Activated CD8-positive, alpha-beta T cell treated with anti-CD3 and anti-CD28 coated beads for 36 hours (primary cell): ENCODE results near the gene GNS. TPM values are rescaled to one million over a fixed set of nuclear protein-coding genes. Genes with fewer than 3 reads are reported as not detected.

Experiments used
- ATAC-seq: fragments of 200-7000 bp; cut with Tn5 transposase; one replicate; pipeline ENCODE4 v1.10.0; 2021; ENCODE audit warnings: mild to moderate bottlenecking, moderate library complexity
- CTCF ChIA-PET: fragments of 350-600 bp; sonication (Branson Sonifier 250); formaldehyde crosslinking; loops from one replicate; lab custom pipeline; 2021; ENCODE audit warnings: antibody characterized with exemption; lab: Charles Lee
- POLR2A ChIA-PET: fragments of 350-600 bp; sonication (Branson Sonifier 250); formaldehyde crosslinking; loops from one replicate; lab custom pipeline; 2021; ENCODE audit warnings: antibody characterized with exemption; lab: Charles Lee
- DNase-seq: peaks from one replicate; pipeline ENCODE4 v3.0.0-alpha.2; 2020
- H3K27ac Mint-ChIP-seq: one replicate; pipeline ENCODE4 v1.8.0; 2021; ENCODE audit warnings: mild to moderate bottlenecking, mixed read lengths
- H3K27me3 Mint-ChIP-seq: one replicate; pipeline ENCODE4 v1.8.0; 2021; ENCODE audit warnings: mixed read lengths
- H3K36me3 Mint-ChIP-seq: one replicate; pipeline ENCODE4 v1.8.0; 2021; ENCODE audit warnings: low read depth, mixed read lengths
- H3K4me1 Mint-ChIP-seq: one replicate; pipeline ENCODE4 v1.8.0; 2021; ENCODE audit warnings: low read depth, mixed read lengths
- H3K4me3 Mint-ChIP-seq: one replicate; pipeline ENCODE4 v1.8.0; 2021; ENCODE audit warnings: mild to moderate bottlenecking, moderate library complexity, mixed read lengths
- H3K9me3 Mint-ChIP-seq: one replicate; pipeline ENCODE4 v1.8.0; 2021; ENCODE audit warnings: mixed read lengths
- intact Hi-C: fragments of 100-400 bp; cut with micrococcal nuclease; formaldehyde crosslinking; loops from one replicate; pipeline ENCODE4 v1.10.0; 2022
- total RNA-seq, 2 experiments: library from RNA; stranded (reverse); gene quantifications; one replicate each; pipeline ENCODE4 v1.2.3, GENCODE V29; 2021
- TF ChIP-seq, protein P1 (sequence below): fragments of 200-600 bp; IDR thresholded peaks from one replicate; pipeline ENCODE4 v1.8.0; 2022; ENCODE audit warnings: antibody characterized with exemption, mild to moderate bottlenecking

Gene GNS
- total RNA-seq, 2 experiments from 2014 or later: 16.4 to 19.2 TPM

DNA sequence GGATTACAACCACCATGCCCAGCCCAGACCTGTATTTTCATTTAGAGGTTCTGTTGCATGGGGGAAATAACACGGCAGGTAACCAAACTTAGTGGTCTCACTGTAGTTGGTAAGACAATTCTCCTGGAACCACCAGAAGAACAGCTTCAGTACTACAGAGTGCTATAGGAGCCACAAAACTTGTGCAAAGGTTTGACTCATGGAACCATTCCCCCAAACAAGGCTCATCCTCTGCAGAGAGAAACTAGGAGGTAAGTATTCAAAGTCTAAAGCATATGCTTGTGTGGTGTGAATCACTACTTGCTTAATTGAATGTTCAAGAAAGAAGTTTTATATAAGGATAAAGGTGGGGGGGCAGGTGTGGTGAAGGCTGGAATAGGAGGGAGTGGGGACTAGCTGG, 58.7 kb downstream of the GNS start:
- DNase-seq (no peak), ATAC-seq (peak; percentile 70)
- TF ChIP-seq, protein P1, sequence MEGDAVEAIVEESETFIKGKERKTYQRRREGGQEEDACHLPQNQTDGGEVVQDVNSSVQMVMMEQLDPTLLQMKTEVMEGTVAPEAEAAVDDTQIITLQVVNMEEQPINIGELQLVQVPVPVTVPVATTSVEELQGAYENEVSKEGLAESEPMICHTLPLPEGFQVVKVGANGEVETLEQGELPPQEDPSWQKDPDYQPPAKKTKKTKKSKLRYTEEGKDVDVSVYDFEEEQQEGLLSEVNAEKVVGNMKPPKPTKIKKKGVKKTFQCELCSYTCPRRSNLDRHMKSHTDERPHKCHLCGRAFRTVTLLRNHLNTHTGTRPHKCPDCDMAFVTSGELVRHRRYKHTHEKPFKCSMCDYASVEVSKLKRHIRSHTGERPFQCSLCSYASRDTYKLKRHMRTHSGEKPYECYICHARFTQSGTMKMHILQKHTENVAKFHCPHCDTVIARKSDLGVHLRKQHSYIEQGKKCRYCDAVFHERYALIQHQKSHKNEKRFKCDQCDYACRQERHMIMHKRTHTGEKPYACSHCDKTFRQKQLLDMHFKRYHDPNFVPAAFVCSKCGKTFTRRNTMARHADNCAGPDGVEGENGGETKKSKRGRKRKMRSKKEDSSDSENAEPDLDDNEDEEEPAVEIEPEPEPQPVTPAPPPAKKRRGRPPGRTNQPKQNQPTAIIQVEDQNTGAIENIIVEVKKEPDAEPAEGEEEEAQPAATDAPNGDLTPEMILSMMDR: no peak
- peaks cover 20% of the 10 kb centered on the region for H3K36me3 Mint-ChIP-seq
- intact Hi-C loops: no loop called here
- H3K9me3 Mint-ChIP-seq: no peaks in the 10 kb centered on the region
- H3K4me1 Mint-ChIP-seq: peaks cover 53% of the 10 kb centered on the region
- ChIA-PET CTCF (interaction anchor here (1.1 to 2.9 kb wide), 4 partner anchors 9 to 151 kb away, joined by 4 to 22 read pairs (median 7); no protein-coding TSS in a partner anchor), POLR2A (interaction anchor here (0.8 to 1.2 kb wide), 4 partner anchors 9 to 151 kb away, joined by 3 to 4 read pairs (median 4); no protein-coding TSS in a partner anchor)
- no peaks in the 10 kb centered on the region for H3K27me3 Mint-ChIP-seq
- H3K27ac Mint-ChIP-seq: peak overlapping the region; percentile 77
- H3K4me3 Mint-ChIP-seq: peak overlapping the region; percentile 0

DNA sequence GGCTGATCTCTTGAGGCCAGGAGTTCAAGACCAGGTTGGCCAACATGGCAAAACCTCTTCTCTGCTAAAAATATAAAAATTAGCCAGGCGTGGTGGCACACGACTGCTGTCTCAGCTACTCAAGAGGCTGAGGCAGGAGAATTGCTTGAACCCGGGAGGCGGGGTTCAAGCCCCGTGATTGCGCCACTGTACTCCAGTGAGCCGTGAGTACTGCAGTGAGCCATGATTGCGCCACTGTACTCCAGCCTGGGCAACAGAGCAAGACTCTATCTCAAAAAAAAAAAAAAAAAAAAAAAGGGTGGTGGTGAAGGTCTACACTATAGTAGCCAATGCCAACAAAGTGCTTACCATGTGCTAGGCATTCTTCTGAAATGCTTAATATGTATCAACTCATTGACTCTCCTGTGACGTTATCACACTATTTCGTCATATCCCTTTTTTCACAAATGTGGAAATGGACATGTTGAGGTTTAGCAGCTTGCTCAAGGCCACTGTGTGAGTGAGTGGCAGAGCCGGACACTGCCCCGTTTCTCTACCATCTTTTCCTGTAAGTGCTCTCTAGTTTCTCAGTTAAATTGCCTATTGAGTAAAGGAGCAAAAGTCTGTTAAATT, 59.6 kb downstream of the GNS start:
- H3K4me3 Mint-ChIP-seq: no peak overlapping the region
- intact Hi-C loops: no loop called here
- DNase-seq: no peak
- CTCF ChIA-PET: interaction anchor here (1.4 to 2.9 kb wide), 3 partner anchors 10 to 151 kb away, joined by 3 to 22 read pairs (median 4); no protein-coding TSS in a partner anchor
- no peaks in the 10 kb centered on the region for H3K27me3 Mint-ChIP-seq
- H3K9me3 Mint-ChIP-seq: no peaks in the 10 kb centered on the region
- POLR2A ChIA-PET: interaction anchor here (0.8 kb wide), 1 partner anchor 134 kb away, joined by 4 read pairs; no protein-coding TSS in a partner anchor
- peaks cover 62% of the 10 kb centered on the region for H3K4me1 Mint-ChIP-seq
- peaks cover 25% of the 10 kb centered on the region for H3K36me3 Mint-ChIP-seq
- H3K27ac Mint-ChIP-seq: peak overlapping the region; percentile 77
- no peak for ATAC-seq
- TF ChIP-seq, protein P1: no peak

- no peak for DNase-seq
- ChIA-PET CTCF (interaction anchor here (0.7 to 11.9 kb wide), 13 partner anchors 7 to 147 kb away, joined by 3 to 141 read pairs (median 7); no protein-coding TSS in a partner anchor), POLR2A (interaction anchor here (1.1 kb wide), 1 partner anchor 87 kb away, joined by 3 read pairs; no protein-coding TSS in a partner anchor)
- TF ChIP-seq, protein P1: no peak
- peaks cover 44% of the 10 kb centered on the region for H3K36me3 Mint-ChIP-seq
- H3K4me1 Mint-ChIP-seq: peaks cover 80% of the 10 kb centered on the region
- H3K27ac Mint-ChIP-seq: peak overlapping the region; percentile 50
- no peak overlapping the region for H3K4me3 Mint-ChIP-seq
- no peak for ATAC-seq
- intact Hi-C loops: no loop called here
- H3K9me3 Mint-ChIP-seq: no peaks in the 10 kb centered on the region
- H3K27me3 Mint-ChIP-seq: no peaks in the 10 kb centered on the region
Observed at GRCh38 chr12:64696080-64696741, 63.0 kb downstream of the GNS start.

DNA sequence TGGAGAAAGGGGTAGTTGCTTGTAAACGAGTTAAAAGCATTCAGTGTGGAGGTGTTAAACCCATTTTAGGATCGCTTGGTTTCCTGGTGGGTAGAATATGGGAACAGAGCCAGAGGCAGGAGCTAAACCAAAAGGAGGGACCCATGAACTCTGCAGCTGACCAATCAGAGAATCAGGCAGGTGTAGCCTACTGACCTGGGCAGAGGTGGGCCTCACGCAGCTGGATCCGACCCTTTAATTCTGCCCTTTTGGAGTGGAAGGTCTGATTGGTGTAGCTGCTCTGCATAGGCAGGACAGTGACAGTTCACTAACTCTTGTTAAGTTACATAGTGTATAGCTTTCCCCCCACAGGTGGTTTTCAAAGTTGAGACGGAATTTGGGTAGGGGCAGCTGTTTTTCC, 63.7 kb downstream of the GNS start:
- no peak for ATAC-seq
- H3K27me3 Mint-ChIP-seq: no peaks in the 10 kb centered on the region
- no peak for DNase-seq
- TF ChIP-seq, protein P1: no peak
- no peak overlapping the region for H3K4me3 Mint-ChIP-seq
- peaks cover 40% of the 10 kb centered on the region for H3K36me3 Mint-ChIP-seq
- peak overlapping the region; percentile 55 for H3K27ac Mint-ChIP-seq
- ChIA-PET POLR2A (interaction anchor here (0.6 kb wide), 1 partner anchor 281 kb away, joined by 3 read pairs; no protein-coding TSS in a partner anchor), CTCF (interaction anchor here (0.7 to 11.9 kb wide), 11 partner anchors 11 to 214 kb away, joined by 3 to 141 read pairs (median 4); no protein-coding TSS in a partner anchor)
- no peaks in the 10 kb centered on the region for H3K9me3 Mint-ChIP-seq
- intact Hi-C loops: no loop called here
- H3K4me1 Mint-ChIP-seq: peaks cover 75% of the 10 kb centered on the region
